Stomach (tissue), 4 donors: ENCODE data around the gene TMEM37.

Source experiments
- EP300 ChIP-seq: sonication (generic); formaldehyde crosslinking; IDR thresholded peaks from one replicate; pipeline ENCODE4 v1.6.1; 2017; ENCODE audit warnings: antibody characterized with exemption
- TF ChIP-seq, protein P1 (sequence below), 7 experiments: fragments of 450-650 bp in 4 of 7; fragments of 200-600 bp in 3 of 7; sonication (generic) in 3 of 7; IDR thresholded peaks; one replicate each; pipeline ENCODE4 v1.5.1; 2016 to 2019; ENCODE audit warnings: antibody characterized with exemption in 7 of 7, control low read depth in 2 of 7, mild to moderate bottlenecking in 1 of 7

DNA sequence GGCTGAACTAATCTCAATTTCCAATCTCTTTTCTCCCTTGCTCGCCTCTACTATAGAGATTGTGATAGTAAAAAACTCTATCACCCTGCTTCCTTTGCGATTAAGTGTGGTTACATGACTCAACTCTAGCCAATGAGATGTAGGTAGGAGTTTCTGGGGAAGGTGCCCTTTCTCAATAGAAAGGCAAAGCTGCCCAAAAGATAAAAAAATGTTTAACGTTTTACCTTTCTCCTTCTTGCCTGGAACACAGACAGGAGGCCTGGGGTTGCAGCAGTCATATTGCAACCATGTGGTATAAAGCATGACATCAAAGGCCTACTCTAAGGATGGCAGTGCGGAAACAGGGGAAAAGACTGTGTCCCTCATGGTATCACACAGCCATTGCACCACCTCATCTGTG, 31.5 kb downstream of the TMEM37 start:
- TF ChIP-seq, protein P1, sequence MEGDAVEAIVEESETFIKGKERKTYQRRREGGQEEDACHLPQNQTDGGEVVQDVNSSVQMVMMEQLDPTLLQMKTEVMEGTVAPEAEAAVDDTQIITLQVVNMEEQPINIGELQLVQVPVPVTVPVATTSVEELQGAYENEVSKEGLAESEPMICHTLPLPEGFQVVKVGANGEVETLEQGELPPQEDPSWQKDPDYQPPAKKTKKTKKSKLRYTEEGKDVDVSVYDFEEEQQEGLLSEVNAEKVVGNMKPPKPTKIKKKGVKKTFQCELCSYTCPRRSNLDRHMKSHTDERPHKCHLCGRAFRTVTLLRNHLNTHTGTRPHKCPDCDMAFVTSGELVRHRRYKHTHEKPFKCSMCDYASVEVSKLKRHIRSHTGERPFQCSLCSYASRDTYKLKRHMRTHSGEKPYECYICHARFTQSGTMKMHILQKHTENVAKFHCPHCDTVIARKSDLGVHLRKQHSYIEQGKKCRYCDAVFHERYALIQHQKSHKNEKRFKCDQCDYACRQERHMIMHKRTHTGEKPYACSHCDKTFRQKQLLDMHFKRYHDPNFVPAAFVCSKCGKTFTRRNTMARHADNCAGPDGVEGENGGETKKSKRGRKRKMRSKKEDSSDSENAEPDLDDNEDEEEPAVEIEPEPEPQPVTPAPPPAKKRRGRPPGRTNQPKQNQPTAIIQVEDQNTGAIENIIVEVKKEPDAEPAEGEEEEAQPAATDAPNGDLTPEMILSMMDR (IDR thresholded peaks at IDR 0.05) = no peak
- TF ChIP-seq EP300 = no peak
